ENCODE measurements around the gene GRHL1. TPM values are rescaled to one million over a fixed set of nuclear protein-coding genes. Genes with fewer than 3 reads are reported as not detected.

Gene GRHL1
- total RNA-seq, 1 experiment from 2014 or later: 2.7 TPM

DNA sequence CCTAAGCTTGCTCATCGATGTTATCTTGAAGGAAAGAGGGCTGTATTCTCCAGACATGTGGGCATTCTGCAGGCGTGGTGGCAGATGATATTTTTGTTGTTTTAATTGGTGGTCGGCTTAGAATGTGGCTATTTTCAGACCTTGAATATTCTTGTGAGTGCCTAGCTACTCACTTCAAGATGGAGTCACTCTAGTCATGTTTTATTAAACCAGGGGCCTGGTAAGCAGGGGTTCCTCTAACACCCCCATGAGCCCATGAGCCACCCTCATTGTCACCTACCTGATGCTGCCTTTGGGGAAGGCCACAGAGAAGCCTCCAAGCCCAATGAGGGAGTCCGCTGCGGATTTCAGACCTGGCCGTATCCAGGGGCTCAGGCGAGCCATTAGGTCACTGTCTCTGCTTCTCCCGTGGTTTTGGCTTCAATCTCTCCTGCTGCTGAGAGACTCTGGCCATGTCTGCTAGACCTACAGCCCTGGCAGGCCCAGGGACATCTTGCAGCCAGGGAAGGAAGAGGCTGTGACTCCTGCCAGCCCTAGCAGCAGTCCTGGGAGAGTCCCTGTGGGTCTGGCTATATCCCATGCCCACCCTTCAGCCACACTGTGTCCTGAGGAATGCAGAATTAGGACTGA lies 75.6 kb downstream of the GRHL1 start:
- ChIA-PET CTCF (interaction anchor here (1.0 to 4.4 kb wide), 5 partner anchors 21 to 257 kb away, joined by 3 to 35 read pairs (median 4); no protein-coding TSS in a partner anchor), POLR2A (no interaction called here)

More for the DNA sequence above, 75.6 kb downstream of the GRHL1 start:
- no peak overlapping the region for H3K4me3 Mint-ChIP-seq
- H3K27me3 Mint-ChIP-seq (ENCODE audit: low read depth): no peaks in the 10 kb centered on the region
- peaks cover 19% of the 10 kb centered on the region for H3K4me1 Mint-ChIP-seq
- ATAC-seq (no peak), DNase-seq (ENCODE audit: low spot score) (no peak)
- H3K27ac Mint-ChIP-seq: no peak overlapping the region
- TF ChIP-seq ESRRA (CRISPR knock-in tag; IDR thresholded peaks at IDR 0.05; ENCODE audit: borderline replicate concordance): no peak
- no peak for TF ChIP-seq ZNF396 (CRISPR knock-in tag; IDR thresholded peaks at IDR 0.05; ENCODE audit: borderline replicate concordance)
- no peak for TF ChIP-seq RORB (CRISPR knock-in tag; IDR thresholded peaks at IDR 0.05)
- TF ChIP-seq SP1 (CRISPR knock-in tag; conservative IDR thresholded peaks at IDR 0.05): no peak
- TF ChIP-seq GTF2I (CRISPR knock-in tag; conservative IDR thresholded peaks at IDR 0.05): no peak
- no peak for TF ChIP-seq ZNF138 (CRISPR knock-in tag; conservative IDR thresholded peaks at IDR 0.05)
- no peak for TF ChIP-seq FOXK1 (CRISPR knock-in tag; IDR thresholded peaks at IDR 0.05)
- TF ChIP-seq, protein P1, sequence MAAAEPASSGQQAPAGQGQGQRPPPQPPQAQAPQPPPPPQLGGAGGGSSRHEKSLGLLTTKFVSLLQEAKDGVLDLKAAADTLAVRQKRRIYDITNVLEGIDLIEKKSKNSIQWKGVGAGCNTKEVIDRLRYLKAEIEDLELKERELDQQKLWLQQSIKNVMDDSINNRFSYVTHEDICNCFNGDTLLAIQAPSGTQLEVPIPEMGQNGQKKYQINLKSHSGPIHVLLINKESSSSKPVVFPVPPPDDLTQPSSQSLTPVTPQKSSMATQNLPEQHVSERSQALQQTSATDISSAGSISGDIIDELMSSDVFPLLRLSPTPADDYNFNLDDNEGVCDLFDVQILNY (CRISPR knock-in tag; IDR thresholded peaks at IDR 0.05): no peak
- TF ChIP-seq, protein P2, sequence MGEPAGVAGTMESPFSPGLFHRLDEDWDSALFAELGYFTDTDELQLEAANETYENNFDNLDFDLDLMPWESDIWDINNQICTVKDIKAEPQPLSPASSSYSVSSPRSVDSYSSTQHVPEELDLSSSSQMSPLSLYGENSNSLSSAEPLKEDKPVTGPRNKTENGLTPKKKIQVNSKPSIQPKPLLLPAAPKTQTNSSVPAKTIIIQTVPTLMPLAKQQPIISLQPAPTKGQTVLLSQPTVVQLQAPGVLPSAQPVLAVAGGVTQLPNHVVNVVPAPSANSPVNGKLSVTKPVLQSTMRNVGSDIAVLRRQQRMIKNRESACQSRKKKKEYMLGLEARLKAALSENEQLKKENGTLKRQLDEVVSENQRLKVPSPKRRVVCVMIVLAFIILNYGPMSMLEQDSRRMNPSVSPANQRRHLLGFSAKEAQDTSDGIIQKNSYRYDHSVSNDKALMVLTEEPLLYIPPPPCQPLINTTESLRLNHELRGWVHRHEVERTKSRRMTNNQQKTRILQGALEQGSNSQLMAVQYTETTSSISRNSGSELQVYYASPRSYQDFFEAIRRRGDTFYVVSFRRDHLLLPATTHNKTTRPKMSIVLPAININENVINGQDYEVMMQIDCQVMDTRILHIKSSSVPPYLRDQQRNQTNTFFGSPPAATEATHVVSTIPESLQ (CRISPR knock-in tag; IDR thresholded peaks at IDR 0.05): no peak
- no peak for TF ChIP-seq ATF1 (CRISPR knock-in tag; IDR thresholded peaks at IDR 0.05)
- TF ChIP-seq SOX15 (CRISPR knock-in tag; IDR thresholded peaks at IDR 0.05): no peak
- no peak for TF ChIP-seq FOXJ3 (CRISPR knock-in tag; IDR thresholded peaks at IDR 0.05; ENCODE audit: borderline replicate concordance)
- TF ChIP-seq TEAD1 (CRISPR knock-in tag; IDR thresholded peaks at IDR 0.05): no peak
- TF ChIP-seq, protein P3, sequence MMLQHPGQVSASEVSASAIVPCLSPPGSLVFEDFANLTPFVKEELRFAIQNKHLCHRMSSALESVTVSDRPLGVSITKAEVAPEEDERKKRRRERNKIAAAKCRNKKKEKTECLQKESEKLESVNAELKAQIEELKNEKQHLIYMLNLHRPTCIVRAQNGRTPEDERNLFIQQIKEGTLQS (CRISPR knock-in tag; conservative IDR thresholded peaks at IDR 0.05): no peak
- TF ChIP-seq GRHL2 (CRISPR knock-in tag; IDR thresholded peaks at IDR 0.05; ENCODE audit: insufficient replicate concordance, severe bottlenecking): no peak
- TF ChIP-seq, protein P4, sequence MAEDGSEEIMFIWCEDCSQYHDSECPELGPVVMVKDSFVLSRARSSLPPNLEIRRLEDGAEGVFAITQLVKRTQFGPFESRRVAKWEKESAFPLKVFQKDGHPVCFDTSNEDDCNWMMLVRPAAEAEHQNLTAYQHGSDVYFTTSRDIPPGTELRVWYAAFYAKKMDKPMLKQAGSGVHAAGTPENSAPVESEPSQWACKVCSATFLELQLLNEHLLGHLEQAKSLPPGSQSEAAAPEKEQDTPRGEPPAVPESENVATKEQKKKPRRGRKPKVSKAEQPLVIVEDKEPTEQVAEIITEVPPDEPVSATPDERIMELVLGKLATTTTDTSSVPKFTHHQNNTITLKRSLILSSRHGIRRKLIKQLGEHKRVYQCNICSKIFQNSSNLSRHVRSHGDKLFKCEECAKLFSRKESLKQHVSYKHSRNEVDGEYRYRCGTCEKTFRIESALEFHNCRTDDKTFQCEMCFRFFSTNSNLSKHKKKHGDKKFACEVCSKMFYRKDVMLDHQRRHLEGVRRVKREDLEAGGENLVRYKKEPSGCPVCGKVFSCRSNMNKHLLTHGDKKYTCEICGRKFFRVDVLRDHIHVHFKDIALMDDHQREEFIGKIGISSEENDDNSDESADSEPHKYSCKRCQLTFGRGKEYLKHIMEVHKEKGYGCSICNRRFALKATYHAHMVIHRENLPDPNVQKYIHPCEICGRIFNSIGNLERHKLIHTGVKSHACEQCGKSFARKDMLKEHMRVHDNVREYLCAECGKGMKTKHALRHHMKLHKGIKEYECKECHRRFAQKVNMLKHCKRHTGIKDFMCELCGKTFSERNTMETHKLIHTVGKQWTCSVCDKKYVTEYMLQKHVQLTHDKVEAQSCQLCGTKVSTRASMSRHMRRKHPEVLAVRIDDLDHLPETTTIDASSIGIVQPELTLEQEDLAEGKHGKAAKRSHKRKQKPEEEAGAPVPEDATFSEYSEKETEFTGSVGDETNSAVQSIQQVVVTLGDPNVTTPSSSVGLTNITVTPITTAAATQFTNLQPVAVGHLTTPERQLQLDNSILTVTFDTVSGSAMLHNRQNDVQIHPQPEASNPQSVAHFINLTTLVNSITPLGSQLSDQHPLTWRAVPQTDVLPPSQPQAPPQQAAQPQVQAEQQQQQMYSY (CRISPR knock-in tag; IDR thresholded peaks at IDR 0.05): no peak
- TF ChIP-seq, protein P5, sequence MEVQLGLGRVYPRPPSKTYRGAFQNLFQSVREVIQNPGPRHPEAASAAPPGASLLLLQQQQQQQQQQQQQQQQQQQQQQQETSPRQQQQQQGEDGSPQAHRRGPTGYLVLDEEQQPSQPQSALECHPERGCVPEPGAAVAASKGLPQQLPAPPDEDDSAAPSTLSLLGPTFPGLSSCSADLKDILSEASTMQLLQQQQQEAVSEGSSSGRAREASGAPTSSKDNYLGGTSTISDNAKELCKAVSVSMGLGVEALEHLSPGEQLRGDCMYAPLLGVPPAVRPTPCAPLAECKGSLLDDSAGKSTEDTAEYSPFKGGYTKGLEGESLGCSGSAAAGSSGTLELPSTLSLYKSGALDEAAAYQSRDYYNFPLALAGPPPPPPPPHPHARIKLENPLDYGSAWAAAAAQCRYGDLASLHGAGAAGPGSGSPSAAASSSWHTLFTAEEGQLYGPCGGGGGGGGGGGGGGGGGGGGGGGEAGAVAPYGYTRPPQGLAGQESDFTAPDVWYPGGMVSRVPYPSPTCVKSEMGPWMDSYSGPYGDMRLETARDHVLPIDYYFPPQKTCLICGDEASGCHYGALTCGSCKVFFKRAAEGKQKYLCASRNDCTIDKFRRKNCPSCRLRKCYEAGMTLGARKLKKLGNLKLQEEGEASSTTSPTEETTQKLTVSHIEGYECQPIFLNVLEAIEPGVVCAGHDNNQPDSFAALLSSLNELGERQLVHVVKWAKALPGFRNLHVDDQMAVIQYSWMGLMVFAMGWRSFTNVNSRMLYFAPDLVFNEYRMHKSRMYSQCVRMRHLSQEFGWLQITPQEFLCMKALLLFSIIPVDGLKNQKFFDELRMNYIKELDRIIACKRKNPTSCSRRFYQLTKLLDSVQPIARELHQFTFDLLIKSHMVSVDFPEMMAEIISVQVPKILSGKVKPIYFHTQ (CRISPR knock-in tag; IDR thresholded peaks at IDR 0.05): no peak
- TF ChIP-seq, protein P6, sequence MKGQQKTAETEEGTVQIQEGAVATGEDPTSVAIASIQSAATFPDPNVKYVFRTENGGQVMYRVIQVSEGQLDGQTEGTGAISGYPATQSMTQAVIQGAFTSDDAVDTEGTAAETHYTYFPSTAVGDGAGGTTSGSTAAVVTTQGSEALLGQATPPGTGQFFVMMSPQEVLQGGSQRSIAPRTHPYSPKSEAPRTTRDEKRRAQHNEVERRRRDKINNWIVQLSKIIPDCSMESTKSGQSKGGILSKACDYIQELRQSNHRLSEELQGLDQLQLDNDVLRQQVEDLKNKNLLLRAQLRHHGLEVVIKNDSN (CRISPR knock-in tag; IDR thresholded peaks at IDR 0.05): no peak
- TF ChIP-seq ZNF232 (CRISPR knock-in tag; IDR thresholded peaks at IDR 0.05): no peak
- H3K9me3 Mint-ChIP-seq: no peaks in the 10 kb centered on the region
- no peaks in the 10 kb centered on the region for H3K36me3 Mint-ChIP-seq
